Right atrium auricular region (tissue), 2 donors: ENCODE measurements around the gene MAMSTR. TPM values are rescaled to one million over a fixed set of nuclear protein-coding genes. Genes with fewer than 3 reads are reported as not detected.

ENCODE experiments used
- DNase-seq: peaks from one replicate; pipeline ENCODE4 v3.0.0-alpha.2; 2019; ENCODE audit warnings: low spot score
- H3K27ac ChIP-seq, 2 donors: fragments of 200-600 bp; sonication (generic); 1 replicate in 1 of 2; 2 replicates in 1 of 2; pipeline ENCODE4 v1.5.1; 2016 to 2019
- H3K27me3 ChIP-seq, 2 donors: fragments of 200-600 bp; sonication (generic); one replicate each; pipeline versions ENCODE4 v1.5.1 to v1.6.0; 2017 to 2019
- H3K36me3 ChIP-seq: fragments of 200-600 bp; sonication (generic); one replicate; pipeline ENCODE4 v1.5.1; 2016
- H3K4me1 ChIP-seq, 2 donors: fragments of 200-600 bp; sonication (generic); one replicate each; pipeline versions ENCODE4 v1.5.1 to v1.6.0; 2017 to 2019
- H3K4me3 ChIP-seq, 2 donors: fragments of 200-600 bp; sonication (generic); 1 replicate in 1 of 2; 2 replicates in 1 of 2; pipeline ENCODE4 v1.5.1; 2017 to 2019; ENCODE audit warnings: mild to moderate bottlenecking in 1 of 2, moderate library complexity in 1 of 2
- H3K9me3 ChIP-seq, 2 donors: fragments of 200-600 bp; sonication (generic); one replicate each; pipeline ENCODE4 v1.5.1; 2019
- total RNA-seq, 2 donors: library from RNA; depleted of rRNA; stranded (reverse); fragments of >200 nt; gene quantifications; one replicate each; pipeline ENCODE4 v1.1.0, GENCODE V29; 2016
- TF ChIP-seq, protein P1 (sequence below), 2 donors: fragments of 200-600 bp; sonication (generic); IDR thresholded peaks; one replicate each; pipeline ENCODE4 v1.5.1; 2019; ENCODE audit warnings: antibody characterized with exemption in 2 of 2

MAMSTR gene
- total RNA-seq, 2 donors from 2014 or later, result 0.70 to 2.4 TPM

DNA sequence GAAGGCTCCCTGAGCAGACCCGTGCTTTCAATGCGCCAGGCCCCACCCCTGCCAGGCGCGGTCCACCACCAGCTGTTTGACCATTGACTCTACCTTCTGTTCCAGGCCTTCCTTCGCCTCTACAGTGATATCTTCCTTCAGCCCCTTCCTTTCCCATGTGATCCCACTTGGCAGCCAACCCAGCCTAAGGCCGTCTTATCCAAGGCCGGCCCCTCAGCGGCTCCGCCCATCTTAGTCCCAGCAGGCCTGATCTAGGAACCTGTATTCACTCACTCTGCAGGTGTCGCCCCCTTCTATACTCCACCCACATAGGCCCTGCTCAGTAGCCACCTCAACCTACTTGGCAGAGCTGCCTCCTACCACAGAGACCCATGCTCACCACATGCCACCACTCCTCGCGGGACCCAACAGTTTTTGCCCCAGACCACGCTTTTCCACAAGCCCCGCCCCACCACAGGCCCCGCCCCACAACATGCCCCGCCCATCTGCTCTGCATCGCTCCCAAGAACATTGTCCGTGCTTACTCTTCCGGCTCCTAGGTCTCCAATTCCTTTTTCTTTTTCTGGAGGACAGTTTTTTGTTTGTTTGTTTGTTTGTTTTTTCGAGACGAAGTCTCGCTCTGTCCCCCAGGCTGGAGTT is 18.0 kb upstream of the MAMSTR start:
- no peak for DNase-seq
- Histone ChIP-seq H3K4me3 (no peak overlapping the region), H3K4me1 (peaks cover 0 to 17% of the 10 kb centered on the region in 2 donors), H3K27ac (no peak overlapping the region), H3K36me3 (no peaks in the 10 kb centered on the region), H3K9me3 (no peaks in the 10 kb centered on the region), H3K27me3 (no peaks in the 10 kb centered on the region)
- TF ChIP-seq, protein P1, sequence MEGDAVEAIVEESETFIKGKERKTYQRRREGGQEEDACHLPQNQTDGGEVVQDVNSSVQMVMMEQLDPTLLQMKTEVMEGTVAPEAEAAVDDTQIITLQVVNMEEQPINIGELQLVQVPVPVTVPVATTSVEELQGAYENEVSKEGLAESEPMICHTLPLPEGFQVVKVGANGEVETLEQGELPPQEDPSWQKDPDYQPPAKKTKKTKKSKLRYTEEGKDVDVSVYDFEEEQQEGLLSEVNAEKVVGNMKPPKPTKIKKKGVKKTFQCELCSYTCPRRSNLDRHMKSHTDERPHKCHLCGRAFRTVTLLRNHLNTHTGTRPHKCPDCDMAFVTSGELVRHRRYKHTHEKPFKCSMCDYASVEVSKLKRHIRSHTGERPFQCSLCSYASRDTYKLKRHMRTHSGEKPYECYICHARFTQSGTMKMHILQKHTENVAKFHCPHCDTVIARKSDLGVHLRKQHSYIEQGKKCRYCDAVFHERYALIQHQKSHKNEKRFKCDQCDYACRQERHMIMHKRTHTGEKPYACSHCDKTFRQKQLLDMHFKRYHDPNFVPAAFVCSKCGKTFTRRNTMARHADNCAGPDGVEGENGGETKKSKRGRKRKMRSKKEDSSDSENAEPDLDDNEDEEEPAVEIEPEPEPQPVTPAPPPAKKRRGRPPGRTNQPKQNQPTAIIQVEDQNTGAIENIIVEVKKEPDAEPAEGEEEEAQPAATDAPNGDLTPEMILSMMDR (IDR thresholded peaks at IDR 0.05), result no peak

DNA sequence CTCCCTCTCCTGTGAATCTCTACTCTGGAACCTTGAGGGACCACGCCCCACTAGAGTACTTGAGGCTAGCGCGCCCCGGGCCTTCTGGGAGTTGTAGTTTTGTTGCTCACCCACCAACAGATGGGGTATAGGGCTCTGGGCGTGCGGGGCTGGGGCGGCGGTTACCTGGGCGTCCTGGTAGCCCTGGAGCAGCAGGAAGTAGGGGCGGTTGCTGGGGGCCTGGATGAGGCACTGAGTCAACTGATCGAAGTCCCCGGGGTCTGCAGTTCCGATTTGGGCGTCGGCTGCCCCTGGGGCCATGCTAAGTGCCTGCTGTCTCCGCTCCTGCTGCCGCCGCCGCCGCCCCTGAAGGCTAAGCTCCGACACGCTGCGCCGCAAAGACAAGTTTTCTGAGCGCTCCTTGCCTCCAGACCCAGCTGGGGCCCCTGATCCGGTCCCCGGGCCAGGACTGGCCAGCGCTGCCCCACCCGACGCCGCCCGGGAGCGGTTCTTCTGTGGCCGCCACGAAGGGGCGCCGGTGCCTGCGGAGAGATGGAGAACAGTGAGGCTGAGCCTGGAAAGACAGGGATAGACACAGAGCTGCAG is 15.6 kb upstream of the MAMSTR start:
- Histone ChIP-seq H3K4me1 (peaks cover 0 to 12% of the 10 kb centered on the region in 2 donors), H3K9me3 (no peaks in the 10 kb centered on the region), H3K36me3 (no peaks in the 10 kb centered on the region), H3K27ac (no peak overlapping the region), H3K4me3 (peak overlapping the region in 1 of 2 donors; percentile 21), H3K27me3 (no peaks in the 10 kb centered on the region)
- DNase-seq, result no peak
- TF ChIP-seq, protein P1 (IDR thresholded peaks at IDR 0.05), result no peak

DNA sequence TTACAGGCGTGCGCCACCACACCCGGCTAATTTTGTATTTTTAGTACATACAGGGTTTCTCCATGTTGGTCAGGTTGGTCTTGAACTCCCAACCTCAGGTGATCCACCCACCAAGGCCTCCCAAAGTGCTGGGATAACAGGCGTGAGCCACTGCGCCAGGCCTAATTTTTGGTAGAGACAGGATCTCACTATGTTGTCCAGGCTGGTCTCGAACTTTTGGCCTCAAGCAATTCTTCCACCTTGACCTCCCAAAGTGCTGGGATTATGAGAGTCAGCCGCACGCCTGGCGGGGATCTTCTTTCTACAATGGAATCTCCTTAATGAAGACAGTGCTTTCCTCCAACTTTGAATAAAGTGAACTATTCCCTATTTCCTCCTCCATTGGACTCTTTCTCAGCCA is 15.1 kb upstream of the MAMSTR start:
- TF ChIP-seq, protein P1 (IDR thresholded peaks at IDR 0.05), result no peak
- H3K9me3 ChIP-seq, result no peaks in the 10 kb centered on the region
- H3K36me3 ChIP-seq, result no peaks in the 10 kb centered on the region
- no peaks in the 10 kb centered on the region for H3K27me3 ChIP-seq
- no peak overlapping the region for H3K4me3 ChIP-seq
- no peak for DNase-seq
- H3K4me1 ChIP-seq, result peaks cover 0 to 12% of the 10 kb centered on the region in 2 donors
- no peak overlapping the region for H3K27ac ChIP-seq

DNA sequence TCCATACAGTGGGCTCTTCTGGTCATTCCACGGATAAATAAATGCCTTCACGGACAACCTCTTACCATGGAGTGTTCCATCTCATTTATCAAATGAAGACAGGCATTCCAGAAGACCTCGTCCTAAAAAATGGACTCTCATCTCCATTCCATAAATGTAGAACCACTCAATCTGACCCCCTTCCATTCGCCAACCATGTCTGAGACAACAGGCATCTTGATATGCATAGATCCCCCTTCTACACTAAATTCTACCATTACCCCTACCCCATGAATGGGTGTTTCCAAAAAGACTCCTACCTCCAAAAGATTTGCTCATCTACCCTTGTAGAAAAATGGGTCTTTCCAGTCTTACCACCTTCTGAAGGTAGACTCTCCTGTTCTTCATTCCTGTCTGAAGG is 11.9 kb upstream of the MAMSTR start:
- DNase-seq, result no peak
- H3K4me3 ChIP-seq, result no peak overlapping the region
- H3K4me1 ChIP-seq, result no peaks in the 10 kb centered on the region
- peaks cover 7% of the 10 kb centered on the region for H3K36me3 ChIP-seq
- TF ChIP-seq, protein P1 (IDR thresholded peaks at IDR 0.05), result no peak
- H3K27me3 ChIP-seq, result no peaks in the 10 kb centered on the region
- H3K9me3 ChIP-seq, result no peaks in the 10 kb centered on the region
- H3K27ac ChIP-seq, result no peak overlapping the region

DNA sequence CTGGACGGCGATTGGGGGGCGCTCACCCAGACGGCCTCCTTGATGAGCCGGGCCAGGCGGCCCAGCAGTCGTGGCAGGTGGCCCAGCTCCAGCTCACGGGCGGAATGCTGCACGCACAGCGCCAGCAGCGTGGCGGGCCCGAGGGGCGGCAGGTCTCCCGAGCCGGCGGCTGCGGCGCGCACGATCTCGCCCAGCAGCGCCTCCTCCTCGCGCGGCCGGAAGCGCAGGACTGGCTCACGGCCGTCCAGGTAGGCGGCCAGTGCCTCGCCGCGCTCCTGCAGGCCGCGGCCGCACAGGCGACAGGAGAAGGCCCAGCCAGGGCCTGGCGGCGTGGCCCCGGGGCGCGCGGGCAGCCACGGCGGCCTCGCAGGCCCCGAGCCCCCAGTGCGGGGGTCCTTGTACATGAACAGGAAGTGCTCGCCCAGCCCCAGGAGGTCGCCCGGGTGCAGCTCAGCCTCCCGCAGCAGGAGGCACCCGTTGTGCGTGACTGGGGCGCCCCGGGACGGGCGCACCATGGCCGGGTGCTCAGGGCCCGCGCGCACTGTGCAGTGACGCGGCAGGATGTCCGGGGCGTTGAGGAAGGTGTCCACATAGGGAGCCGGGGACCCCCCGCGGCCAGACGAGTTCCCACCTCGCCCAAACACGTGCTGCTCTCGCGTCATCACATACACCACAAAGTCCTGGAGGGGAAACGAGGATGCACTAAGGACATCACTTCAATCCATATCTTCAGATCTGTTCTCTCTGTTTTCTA is 9.6 kb upstream of the MAMSTR start:
- no peaks in the 10 kb centered on the region for H3K27me3 ChIP-seq
- peaks cover 8% of the 10 kb centered on the region for H3K36me3 ChIP-seq
- no peak overlapping the region for H3K27ac ChIP-seq
- peaks cover 0 to 20% of the 10 kb centered on the region in 2 donors for H3K4me1 ChIP-seq
- no peaks in the 10 kb centered on the region for H3K9me3 ChIP-seq
- TF ChIP-seq, protein P1 (IDR thresholded peaks at IDR 0.05), result no peak
- DNase-seq, result no peak
- H3K4me3 ChIP-seq, result no peak overlapping the region
